NCI-H1105 (cell line): ENCODE data around the gene TMPRSS11F.
"Not testable (repeated sequence)": the region's sequence is repeated elsewhere in the genome, so short reads cannot be mapped to it uniquely, and the experiment has no call there.

Experiments used
- DNase-seq: peaks from one replicate; lab custom pipeline; 2025; lab: John Stamatoyannopoulos, UW

Gene TMPRSS11F

DNA sequence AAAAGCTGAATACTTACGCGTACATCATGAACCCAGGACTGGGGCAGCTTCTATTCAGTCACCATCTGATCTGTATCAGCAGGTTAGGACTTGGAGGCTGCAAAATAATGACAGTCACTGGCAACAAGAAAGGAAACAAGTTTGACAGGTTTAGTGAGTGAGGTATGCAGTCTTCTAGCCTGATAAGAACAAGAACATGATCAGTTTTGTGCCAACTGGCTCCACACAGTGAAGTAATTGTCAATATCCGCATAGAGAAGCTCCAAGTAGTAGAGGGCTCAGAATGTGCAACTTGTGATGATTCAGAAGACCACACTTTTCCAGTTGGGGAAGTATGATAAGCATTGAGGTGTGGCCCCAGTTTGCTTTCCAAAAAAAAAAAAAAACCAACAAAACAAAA, at the start of gene TMPRSS11F:
TSS of gene TMPRSS11F (minus strand) at position 77 of the 400 bp plus-strand sequence. CDS start at position 28, 49 bp downstream.
- no peak for DNase-seq

DNA sequence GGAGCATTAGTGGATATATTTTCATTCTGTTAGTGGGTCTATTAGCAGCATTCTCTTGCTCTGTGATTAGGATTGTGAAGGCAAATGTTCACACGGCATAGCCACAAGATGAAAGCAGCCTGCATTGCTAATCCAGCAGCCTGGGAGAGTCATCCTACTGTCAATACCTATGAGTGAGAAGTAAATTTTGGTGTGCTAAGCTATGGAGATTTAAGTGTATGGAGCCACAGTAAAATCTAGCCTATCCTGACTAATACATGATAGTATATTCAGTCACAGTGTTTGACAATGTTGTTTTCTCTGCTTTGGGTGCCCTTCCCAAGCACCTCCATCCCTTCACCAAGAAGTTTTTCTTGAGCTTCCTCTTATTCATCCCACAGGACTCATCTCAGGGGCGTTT, 47.2 kb upstream of the TMPRSS11F start:
- no peak for DNase-seq

DNA sequence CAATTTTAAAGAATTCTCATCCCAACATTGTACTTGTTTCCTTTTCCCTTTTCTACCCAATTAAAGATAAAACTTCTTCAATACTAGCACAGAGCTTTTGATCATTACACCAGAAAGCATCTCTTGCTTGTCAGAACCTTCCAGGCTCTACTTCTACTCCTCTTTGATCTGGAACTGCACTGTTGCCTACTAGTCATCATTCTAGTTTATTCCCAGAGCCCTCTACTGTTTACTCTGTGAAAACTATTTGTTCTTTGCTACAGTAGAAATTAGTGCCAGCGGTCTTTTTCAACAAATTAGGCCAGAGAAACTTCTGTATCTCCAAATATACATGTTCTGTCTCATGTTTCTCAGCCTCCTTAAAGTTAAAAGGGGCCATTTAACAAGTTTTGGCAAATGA, 46.8 kb upstream of the TMPRSS11F start:
- DNase-seq = no peak

DNA sequence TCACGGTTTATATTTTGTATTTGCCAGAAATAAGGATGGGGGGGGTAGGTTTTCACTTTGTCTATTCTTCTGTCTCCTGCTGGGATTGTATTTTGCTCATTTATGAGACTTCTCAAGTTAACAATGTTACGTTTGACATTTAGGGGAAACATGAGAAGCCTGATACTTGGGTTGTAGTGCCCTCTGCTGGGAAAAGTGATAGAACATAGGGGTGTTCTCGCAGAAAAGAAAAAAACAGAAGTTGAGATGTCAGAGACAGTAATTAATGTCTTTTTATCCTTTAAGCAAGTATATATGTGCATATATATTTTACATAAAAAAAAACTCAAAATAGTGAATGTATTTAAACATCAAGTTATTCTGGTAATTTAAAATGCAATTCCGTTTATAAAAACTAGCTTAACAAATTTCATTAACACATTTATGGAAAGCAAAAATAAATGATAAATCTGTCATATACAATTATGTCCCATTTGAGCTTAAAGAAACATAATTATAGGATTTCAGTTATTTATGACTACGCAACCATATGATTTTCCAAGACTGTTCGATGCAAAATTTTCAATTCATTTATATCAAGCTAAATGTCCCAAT, 46.0 kb upstream of the TMPRSS11F start:
- peak; percentile 38 for DNase-seq

DNA sequence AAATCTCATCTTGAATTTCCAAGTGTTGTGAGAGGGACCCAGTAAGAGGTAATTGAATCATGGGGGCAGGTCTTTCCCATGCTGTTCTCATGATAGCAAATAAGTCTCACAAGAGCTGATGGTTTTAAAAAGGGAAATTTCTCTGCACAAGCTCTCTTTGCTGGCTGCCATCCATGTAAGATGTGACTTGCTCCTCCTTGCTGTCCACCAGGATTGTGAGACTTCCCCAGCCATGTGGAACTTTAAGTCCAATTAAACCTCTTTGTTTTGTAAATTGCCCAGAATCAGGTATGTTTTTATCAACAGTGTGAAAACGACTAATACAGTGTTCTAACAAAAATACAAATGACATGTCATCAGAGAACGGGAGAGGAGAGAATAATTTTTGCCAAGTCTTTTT, 44.7 kb upstream of the TMPRSS11F start:
- DNase-seq = not testable (repeated sequence)

DNA sequence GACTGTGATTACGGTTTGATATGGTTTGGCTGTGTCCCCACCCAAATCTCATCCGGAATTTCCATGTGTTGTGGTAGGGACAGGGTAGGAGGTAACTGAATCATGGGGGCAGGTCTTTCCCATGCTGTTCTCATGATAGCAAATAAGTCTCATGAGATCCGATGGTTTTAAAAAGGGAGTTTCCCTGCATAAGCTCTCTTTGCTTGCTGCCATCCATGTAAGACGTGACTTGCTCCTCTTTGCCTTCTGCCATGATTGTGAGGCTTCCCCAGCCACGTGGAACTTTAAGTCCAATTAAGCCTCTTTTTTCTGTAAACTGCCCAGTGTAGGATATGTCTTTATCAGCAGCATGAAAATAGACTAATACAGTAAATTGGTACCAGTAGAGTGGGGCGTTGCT, 42.5 kb upstream of the TMPRSS11F start:
- not testable (repeated sequence) for DNase-seq

DNA sequence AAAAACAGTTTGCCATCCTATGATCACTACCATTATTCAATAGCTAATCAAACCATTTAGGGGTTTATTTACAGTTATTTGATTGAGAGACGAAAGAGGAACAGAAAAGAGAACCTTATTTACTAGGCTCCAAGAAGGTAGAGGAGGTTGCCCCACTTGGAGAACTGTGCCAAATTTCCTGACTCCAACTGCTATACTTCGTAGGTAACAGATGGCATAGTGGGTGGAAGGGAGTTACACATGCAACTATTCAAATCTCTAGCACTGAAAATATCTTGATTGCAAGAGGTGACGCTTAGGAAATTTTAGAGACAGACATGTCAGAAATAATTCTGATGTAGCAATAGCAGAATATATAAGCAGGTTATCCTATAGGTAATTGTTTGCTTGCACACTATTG, 38.0 kb upstream of the TMPRSS11F start:
- DNase-seq = no peak

DNA sequence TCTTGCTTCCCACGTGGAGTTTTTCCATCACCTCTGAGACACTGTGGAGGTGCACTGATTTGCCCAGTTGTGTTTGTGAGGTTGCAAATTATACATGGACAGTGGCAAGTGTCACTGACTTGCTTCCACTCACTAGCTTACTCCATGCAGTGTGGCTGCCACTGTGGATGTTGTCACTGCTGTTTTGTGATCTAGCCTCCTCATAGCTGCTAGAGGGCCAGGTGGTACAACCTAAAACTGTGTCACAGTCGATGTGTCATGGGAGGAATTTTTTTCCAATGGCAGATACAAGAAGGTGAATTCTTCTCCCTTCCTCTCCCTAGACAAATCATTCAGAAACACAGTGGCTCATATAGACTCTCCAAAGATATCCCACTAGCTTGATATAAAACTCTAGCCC, 37.5 kb upstream of the TMPRSS11F start:
- DNase-seq = no peak

DNA sequence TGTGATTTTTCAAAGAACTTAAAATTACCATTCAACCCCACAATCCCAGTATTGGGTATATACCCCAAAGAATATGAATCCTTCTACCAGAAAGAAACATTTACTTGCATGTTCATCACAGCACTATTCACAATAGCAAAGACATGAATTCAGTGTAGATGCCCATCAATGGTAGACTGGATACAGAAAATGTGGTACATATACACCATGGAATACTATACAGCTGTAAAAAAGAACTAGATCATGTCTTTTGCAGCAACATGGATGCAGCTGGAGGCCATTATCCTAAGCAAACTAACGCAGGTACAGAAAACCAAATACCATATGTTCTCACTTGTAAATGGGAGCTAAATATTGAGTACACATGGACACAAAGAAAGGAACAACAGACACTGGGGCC, 34.1 kb upstream of the TMPRSS11F start:
- DNase-seq = no peak

DNA sequence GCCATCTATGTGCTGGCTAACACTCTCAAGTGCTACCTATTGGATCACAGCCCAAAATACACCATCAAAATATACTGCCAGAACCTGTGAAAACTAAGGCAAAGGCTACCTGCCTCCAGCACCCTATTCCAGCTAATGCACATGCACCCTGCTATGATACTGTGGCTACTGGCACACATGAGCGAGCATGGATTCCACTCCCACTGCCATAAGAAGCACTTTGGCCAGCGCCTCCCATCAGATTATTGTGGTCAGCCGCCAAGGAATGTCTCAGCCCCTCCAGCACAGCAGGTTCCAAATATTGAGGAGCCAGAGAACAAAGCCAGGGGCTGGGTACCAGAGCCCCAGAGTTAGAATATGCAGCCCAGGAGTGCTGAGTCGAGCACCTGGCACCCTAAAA, 32.5 kb upstream of the TMPRSS11F start:
- no peak for DNase-seq

DNA sequence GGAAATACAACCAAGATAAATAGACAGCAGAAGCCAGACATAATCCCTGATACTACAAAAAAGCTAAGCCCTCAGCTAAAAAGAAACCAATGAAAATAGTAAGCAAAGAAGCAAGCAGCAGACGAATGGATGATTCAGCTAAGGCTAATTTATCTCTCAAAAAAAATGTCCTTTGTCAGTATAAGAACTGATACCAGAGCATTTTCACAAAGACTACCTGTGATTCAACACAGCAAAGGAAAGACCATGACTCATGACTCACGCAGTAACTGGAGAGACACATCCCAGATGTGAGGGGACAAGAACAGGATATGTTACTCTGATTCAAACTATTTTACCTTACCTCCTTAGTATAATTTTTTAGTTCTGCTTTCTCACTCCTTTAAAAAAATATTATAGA, 22.7 kb upstream of the TMPRSS11F start:
- no peak for DNase-seq

DNA sequence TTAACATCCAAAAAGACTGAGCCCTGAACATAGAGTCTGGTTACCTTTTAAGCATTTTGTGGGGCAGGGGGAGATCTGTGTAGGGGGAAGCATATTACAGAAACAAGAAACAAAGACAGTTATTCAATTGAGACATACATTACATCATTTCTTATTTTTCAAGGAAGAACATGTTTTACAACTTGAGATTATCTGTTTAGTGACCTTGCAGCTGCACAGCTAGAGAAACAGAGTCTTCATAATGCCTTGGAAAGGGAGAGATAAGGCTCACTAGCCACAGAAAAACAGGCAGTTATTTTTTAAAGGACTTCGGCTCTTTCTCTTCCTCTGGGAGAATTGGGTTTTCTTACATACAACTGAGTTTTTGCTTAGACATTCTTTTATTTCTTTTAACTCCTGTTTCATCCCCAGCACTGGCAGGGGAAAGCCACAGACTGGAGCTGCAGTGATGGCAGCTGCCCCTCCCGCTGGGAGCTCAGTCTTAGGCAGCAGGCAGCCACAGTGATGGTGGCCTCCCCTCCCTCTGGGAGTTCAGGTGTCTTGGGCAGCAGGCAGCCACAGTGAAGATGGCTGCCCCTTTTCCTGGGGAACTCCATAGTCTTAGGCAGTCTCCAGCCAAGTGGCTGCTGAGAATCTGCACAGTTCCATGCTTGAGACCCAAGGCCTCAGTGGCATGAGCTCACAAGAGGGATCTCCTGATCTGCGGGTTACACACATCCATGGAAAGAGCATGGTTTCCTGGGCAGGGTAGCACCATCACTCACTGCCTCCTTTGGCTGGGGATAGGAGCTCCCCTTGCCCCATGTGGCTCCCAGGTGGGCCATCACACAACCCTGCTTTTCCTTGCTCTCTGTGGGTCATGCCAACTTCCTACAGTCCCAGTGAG, 19.4 kb upstream of the TMPRSS11F start:
- no peak for DNase-seq

DNA sequence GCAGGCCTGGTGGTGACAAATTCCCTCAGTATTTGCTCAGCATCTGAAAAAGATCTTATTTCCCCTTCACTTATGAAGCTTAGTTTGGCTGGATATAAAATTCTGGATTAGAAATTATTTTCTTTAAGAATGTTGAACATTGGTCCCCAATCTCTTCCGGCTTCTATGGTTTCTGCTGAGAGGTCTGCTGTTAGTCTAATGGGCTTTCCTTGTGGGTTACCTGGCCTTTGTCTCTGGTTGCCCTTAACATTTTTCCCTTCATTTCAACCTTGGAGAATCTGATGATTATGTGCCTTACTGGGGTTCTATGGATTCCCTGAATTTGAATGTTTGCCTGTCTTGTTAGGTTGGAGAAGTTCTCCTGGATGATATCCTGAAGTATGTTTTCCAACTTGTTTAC, 17.4 kb upstream of the TMPRSS11F start:
- DNase-seq = no peak

DNA sequence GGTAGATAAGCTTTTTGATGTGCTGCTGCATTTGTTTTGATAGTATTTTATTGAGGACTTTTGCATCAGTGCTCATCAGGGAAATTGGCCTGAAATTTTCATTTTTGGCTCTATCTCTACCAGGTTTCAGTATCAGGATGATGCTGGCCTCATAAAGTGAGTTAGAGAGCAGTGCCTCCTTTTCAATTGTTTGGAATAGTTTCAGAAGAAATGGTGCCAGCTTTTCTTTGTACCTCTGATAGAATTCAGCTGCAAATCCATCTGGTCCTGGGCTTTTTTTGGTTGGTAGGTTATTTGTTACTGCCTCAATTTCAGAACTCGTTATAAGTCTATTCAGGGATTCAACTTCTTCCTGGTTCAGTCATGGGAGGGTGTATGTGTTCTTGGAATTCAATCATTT, 15.6 kb upstream of the TMPRSS11F start:
- DNase-seq = no peak

DNA sequence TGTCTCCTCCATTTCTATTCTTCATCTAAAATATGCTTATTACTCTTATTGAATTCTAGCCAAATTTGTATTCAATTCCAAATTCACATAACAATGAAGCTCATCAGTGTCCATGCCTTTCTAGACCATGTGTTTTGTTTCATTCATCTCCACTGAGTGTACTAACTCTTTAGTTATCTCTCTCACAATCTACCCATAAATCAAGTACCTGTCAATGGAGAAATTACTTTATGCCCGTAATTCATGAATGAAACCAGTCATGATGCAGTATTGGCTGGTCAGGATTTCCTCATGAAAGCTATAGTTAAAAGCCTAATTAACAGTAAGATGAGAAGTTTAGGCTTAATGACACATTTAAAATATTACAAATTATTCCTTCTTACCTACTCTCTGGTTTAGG, 12.2 kb upstream of the TMPRSS11F start:
- DNase-seq = no peak

DNA sequence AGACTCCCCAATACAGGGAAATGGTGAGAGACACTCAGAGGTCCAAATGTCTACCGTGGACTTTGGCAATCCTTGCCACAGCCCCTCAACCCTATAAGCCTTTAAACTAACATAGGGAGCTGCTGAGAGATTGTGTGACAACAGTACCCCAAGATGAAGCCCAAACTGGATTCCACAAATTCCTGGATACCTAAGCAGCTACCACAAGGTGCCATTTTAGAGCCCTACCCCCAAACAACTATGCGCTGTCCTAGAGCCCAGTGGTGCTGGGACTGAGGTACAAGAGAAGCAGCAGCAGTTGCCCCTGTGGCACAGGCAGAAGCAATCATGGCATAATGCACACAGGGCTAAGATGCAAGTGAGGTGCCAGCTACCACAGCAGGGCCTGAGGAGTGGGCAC, 2.7 kb upstream of the TMPRSS11F start:
- DNase-seq = no peak

DNA sequence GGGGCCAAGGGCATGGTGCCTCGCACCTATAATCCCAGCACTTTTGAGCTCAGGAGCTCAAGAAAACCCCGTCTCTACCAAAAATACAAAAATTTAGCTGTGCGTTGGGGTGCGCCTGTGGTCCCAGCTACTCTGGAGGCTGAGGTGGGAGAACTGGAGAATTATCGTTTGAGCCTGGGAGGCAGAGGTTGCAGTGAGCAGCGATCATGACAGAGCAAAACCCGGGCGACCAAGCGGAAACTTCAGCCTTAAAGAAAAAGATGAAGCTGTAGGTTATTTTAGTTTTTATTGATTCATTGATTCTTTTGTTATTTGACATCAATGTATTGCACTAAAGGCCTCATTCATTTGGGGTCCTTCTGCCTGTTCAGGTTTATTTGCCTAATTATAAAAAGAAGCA, 5.4 kb downstream of the TMPRSS11F start:
- no peak for DNase-seq

DNA sequence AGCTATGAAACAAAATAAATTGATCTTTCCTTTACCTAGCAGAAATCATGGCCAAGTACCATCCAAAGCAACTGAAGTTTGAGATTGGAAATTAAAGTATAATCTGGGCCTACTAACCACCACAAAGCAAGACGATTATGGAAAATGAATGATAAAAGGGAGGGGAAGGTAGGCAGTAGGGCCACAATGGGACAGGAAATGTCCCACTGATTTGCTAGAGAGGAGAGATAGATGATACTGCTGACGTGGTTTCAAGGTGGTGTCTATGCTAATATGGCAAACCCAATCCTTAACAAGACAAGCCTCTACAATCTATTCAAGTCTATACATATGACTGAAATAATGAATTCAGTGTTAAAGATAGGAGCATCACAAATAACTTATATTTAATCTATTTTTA, 6.1 kb downstream of the TMPRSS11F start:
- DNase-seq = no peak

DNA sequence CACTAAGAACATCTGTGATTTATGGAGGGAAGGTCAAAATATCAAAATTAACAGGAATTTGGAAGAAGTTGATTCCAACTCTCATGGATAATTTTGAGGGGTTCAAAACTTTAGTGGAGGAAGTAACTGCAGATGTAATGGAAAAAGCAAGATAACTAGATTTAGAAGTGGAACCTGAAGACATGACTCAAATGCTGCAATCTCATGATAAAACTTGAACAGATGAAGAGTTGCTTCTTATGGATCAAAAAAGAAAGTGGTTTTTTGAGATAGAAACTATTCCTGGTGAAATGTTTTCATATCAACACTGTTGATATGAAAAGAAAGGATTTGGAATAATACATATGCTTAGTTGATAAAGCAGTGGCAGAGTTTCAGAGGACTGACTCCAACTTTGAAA, 9.7 kb downstream of the TMPRSS11F start:
- no peak for DNase-seq

DNA sequence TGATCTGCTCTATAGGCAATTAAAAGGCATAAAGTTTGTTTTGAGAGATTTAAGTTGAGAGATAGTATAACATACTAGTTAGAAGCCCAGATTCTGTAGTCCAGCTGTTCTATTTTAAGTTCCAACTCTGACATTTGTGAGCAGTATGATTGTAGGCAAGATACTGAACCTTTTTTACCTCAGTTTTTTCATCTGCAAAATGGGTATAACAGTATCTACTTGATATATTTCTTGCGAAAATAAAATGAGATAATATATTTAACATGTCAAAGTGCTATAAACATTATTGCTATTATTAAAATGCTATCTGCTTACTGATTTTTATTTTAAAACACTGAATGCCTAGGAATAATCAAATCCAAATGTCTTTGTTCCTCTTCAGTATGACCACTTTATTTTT, 19.2 kb downstream of the TMPRSS11F start:
- DNase-seq = no peak

DNA sequence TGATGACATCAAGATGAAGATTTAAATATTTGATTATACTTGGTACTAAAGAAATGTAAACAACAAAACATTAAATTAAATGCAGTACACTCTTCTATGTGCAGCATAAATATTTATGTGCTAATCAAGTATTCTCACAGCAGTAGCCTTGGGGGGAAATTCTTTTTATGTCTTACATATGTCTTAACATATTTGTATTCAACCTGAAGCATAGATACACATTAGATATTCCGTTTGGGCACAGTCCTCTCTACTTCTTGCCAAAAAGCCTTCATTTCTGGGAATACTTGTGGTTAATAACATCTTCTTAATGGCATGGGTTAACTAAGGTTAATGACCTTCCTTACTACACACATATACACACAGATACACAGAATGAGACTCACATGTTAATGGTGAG, 19.8 kb downstream of the TMPRSS11F start:
- DNase-seq = no peak

DNA sequence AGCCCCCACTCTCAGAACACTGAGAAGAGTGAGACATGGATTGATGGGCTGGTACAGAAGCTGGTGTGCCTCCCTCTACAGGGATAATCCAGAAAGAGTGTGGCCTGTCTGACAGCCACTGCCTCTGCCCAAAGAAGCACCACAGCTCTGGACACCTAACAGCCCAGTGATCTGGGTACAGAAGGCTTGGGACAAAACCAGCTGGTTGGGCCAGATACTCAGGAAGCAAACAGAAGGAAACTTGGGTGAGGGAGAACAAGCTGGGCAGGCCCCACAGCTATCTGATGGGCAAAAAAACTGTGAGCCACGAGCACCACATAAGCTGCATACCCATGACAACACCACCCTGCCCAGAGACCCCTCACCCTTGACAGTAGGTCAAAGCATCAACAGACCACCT, 46.9 kb downstream of the TMPRSS11F start:
- DNase-seq = no peak

DNA sequence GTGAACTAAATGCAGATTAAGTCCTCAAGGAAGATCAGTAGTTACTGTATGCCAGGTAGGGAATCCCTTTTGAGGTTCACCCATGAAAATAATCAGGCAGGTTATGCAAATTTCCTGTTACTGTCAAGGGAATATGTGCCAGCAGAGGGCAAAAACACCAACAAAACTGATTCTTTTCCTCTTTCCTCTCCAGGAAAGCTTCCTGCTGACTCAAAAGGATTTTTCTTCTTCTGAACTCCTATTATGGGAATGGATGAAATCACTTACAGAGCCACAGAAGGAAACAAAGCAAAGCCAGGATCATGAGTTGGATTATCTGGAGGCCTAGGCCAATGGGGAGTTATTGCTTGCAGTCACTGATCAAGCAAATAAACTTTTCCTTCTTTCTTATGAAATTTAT, 49.7 kb downstream of the TMPRSS11F start:
- DNase-seq = no peak

DNA sequence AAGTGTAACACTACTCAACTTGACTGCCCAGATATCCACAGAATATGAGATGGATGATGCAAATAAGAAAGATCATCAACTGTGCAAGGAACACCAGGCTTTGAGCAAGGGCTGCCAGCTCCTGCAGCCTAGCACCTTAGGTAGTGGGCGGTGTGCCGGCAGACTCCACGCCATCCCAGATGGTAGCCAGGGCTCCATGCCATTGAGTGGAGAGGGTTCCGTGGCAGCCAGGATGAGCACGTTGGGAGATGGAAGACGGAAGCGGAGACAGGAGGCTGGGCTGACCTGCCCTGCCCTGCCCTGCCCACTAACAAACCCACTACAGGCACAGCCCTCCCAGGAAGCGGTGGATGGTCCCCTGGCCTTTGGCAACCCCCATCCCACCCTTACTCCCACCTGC, 51.9 kb downstream of the TMPRSS11F start:
- DNase-seq = no peak
